Measurements from ENCODE around the gene MET.

The MET gene

GRCh38 chr7:116665332-116665996 lies 6.5 kb upstream of the MET start:
- no peak for DNase-seq

GRCh38 chr7:116669769-116670168 lies 2.2 kb upstream of the MET start:
- DNase-seq = no peak

GRCh38 chr7:116670409-116671015 lies 1.5 kb upstream of the MET start:
- no peak for DNase-seq

GRCh38 chr7:116671111-116671510 lies 885 bp upstream of the MET start:
- no peak for DNase-seq

GRCh38 chr7:116672596-116673456 lies 830 bp downstream of the MET start:
- no peak for DNase-seq

GRCh38 chr7:116673457-116673865 lies 1.5 kb downstream of the MET start:
- no peak for DNase-seq

GRCh38 chr7:116674508-116675173 lies 2.6 kb downstream of the MET start:
- DNase-seq = no peak

- no peak for DNase-seq
Observed at GRCh38 chr7:116675812-116676355, 3.9 kb downstream of the MET start.

- DNase-seq = no peak
Observed at GRCh38 chr7:116678780-116679179, 6.8 kb downstream of the MET start.

GRCh38 chr7:116679500-116679899 lies 7.5 kb downstream of the MET start:
- DNase-seq = no peak

- DNase-seq = no peak
Observed at GRCh38 chr7:116683786-116684185, 11.8 kb downstream of the MET start.

GRCh38 chr7:116686033-116686432 lies 14.0 kb downstream of the MET start:
- no peak for DNase-seq

GRCh38 chr7:116686812-116687419 lies 14.9 kb downstream of the MET start:
- DNase-seq = no peak

- no peak for DNase-seq
Observed at GRCh38 chr7:116687801-116688201, 15.8 kb downstream of the MET start.

- DNase-seq = no peak
Observed at GRCh38 chr7:116689790-116690259, 17.8 kb downstream of the MET start.

- DNase-seq = no peak
Observed at GRCh38 chr7:116691664-116692063, 19.7 kb downstream of the MET start.

GRCh38 chr7:116692401-116693308 lies 20.7 kb downstream of the MET start:
- no peak for DNase-seq

- no peak for DNase-seq
Observed at GRCh38 chr7:116696707-116697106, 24.7 kb downstream of the MET start.

GRCh38 chr7:116697152-116697551 lies 25.2 kb downstream of the MET start:
- DNase-seq = no peak

- DNase-seq = no peak
Observed at GRCh38 chr7:116697761-116698160, 25.8 kb downstream of the MET start.

- DNase-seq = no peak
Observed at GRCh38 chr7:116698396-116698795, 26.4 kb downstream of the MET start.

Measured in CD4-positive, alpha-beta T cell treated with Interleukin-10 for 1 hour (primary cell).